HepG2 (cell line): ENCODE results near the gene WAS. TPM values are rescaled to one million over a fixed set of nuclear protein-coding genes. Genes with fewer than 3 reads are reported as not detected.

ENCODE experiments used
- EZH2 ChIP-seq: conservative IDR thresholded peaks from 2 replicates; pipeline ENCODE4 v1.6.1; 2012; ENCODE audit warnings: mild to moderate bottlenecking, low read depth, low read length, moderate library complexity
- IKZF1 ChIP-seq: fragments of 450-650 bp; IDR thresholded peaks from 2 replicates; pipeline ENCODE4 v1.7.1; 2016
- JUNB ChIP-seq: sonication (generic); formaldehyde crosslinking; IDR thresholded peaks from 2 replicates; pipeline ENCODE4 v1.8.0; 2022; ENCODE audit warnings: missing genetic modification reagents, mild to moderate bottlenecking, borderline replicate concordance
- KLF16 ChIP-seq, 2 experiments: sonication (generic) in 1 of 2; formaldehyde crosslinking in 1 of 2; IDR thresholded peaks; 2 replicates each; pipeline versions ENCODE4 v1.6.1 to v1.8.0; 2016 to 2023; ENCODE audit warnings: missing genetic modification reagents in 2 of 2, missing compliant biosample characterization in 1 of 2
- LRRFIP1 ChIP-seq: sonication (generic); formaldehyde crosslinking; conservative IDR thresholded peaks from 2 replicates; pipeline ENCODE4 v1.4.0; 2020; ENCODE audit warnings: missing genetic modification reagents
- MEF2D ChIP-seq: sonication (generic); formaldehyde crosslinking; IDR thresholded peaks from 2 replicates; pipeline ENCODE4 v1.5.1; 2020; ENCODE audit warnings: mild to moderate bottlenecking, missing genetic modification reagents
- MLLT10 ChIP-seq: sonication (generic); formaldehyde crosslinking; IDR thresholded peaks from 2 replicates; pipeline ENCODE4 v1.4.0; 2020; ENCODE audit warnings: missing genetic modification reagents
- MZF1 ChIP-seq: sonication (generic); formaldehyde crosslinking; IDR thresholded peaks from 2 replicates; pipeline ENCODE4 v1.8.1; 2023; ENCODE audit warnings: mild to moderate bottlenecking, missing genetic modification reagents, borderline replicate concordance
- NBN ChIP-seq: fragments of 450-650 bp; conservative IDR thresholded peaks from 2 replicates; pipeline ENCODE4 v1.6.1; 2017
- NR2C2 ChIP-seq: sonication (generic); formaldehyde crosslinking; IDR thresholded peaks from 2 replicates; pipeline ENCODE4 v1.4.0; 2020; ENCODE audit warnings: missing genetic modification reagents, mild to moderate bottlenecking, moderate library complexity, borderline replicate concordance
- NR2F2 ChIP-seq: IDR thresholded peaks from 2 replicates; pipeline ENCODE4 v1.6.1; 2012; ENCODE audit warnings: low read depth, inconsistent platforms, borderline replicate concordance
- NR2F6 ChIP-seq, 2 experiments: IDR thresholded peaks; 2 replicates each; pipeline ENCODE4 v1.6.1; 2016; ENCODE audit warnings: antibody characterized with exemption in 1 of 2, mild to moderate bottlenecking in 1 of 2
- PHF20 ChIP-seq: sonication (generic); formaldehyde crosslinking; IDR thresholded peaks from 2 replicates; pipeline ENCODE4 v1.5.0; 2020; ENCODE audit warnings: mild to moderate bottlenecking, missing genetic modification reagents
- RARA ChIP-seq: IDR thresholded peaks from 2 replicates; pipeline ENCODE4 v1.6.1; 2016; ENCODE audit warnings: missing genetic modification reagents, missing compliant biosample characterization
- TBP ChIP-seq: sonication (generic); formaldehyde crosslinking; IDR thresholded peaks from 2 replicates; pipeline ENCODE4 v1.5.0; 2020; ENCODE audit warnings: missing genetic modification reagents
- THRA ChIP-seq: sonication (generic); formaldehyde crosslinking; IDR thresholded peaks from 2 replicates; pipeline ENCODE4 v1.4.0; 2020; ENCODE audit warnings: missing genetic modification reagents, borderline replicate concordance
- ZHX1 ChIP-seq: sonication (generic); formaldehyde crosslinking; IDR thresholded peaks from 2 replicates; pipeline ENCODE4 v1.8.1; 2022; ENCODE audit warnings: low read depth, mild to moderate bottlenecking, missing genetic modification reagents
- ZNF562 ChIP-seq: sonication (generic); formaldehyde crosslinking; IDR thresholded peaks from 2 replicates; pipeline ENCODE4 v1.8.0; 2022; ENCODE audit warnings: missing genetic modification reagents, borderline replicate concordance
- ZNF563 ChIP-seq: sonication (generic); formaldehyde crosslinking; IDR thresholded peaks from 2 replicates; pipeline ENCODE4 v1.8.0; 2022; ENCODE audit warnings: mild to moderate bottlenecking, moderate library complexity, missing genetic modification reagents
- ZNF644 ChIP-seq: IDR thresholded peaks from 2 replicates; pipeline ENCODE4 v1.6.1; 2016; ENCODE audit warnings: low read depth
- ZNF747 ChIP-seq: sonication (generic); formaldehyde crosslinking; IDR thresholded peaks from 2 replicates; pipeline ENCODE4 v1.8.1; 2023; ENCODE audit warnings: missing genetic modification reagents, mild to moderate bottlenecking, borderline replicate concordance
- ZSCAN12 ChIP-seq: sonication (generic); formaldehyde crosslinking; IDR thresholded peaks from 2 replicates; pipeline ENCODE4 v1.9.0; 2021; ENCODE audit warnings: mild to moderate bottlenecking, missing genetic modification reagents
- polyA plus RNA-seq, 8 experiments: library from polyadenylated mRNA; depleted of rRNA in 3 of 8; stranded (reverse) in 7 of 8; unstranded in 1 of 8; fragments of >200 nt; fragmentation: Illumina TruSeq in 4 of 8; extraction: Trizol in 4 of 8; gene quantifications; 2 replicates each; pipeline versions ENCODE4 v1.2.1 to v1.2.3, GENCODE V29; 2011 to 2016; ENCODE audit warnings: low read depth in 4 of 8, missing spikeins in 1 of 8, mixed read lengths in 1 of 8; ENCODE audit not compliant: insufficient read depth in 1 of 8
- total RNA-seq, 5 experiments: library from RNA; depleted of rRNA; stranded (reverse); fragments of >200 nt; fragmentation: Illumina TruSeq; extraction: Trizol; gene quantifications; 2 replicates each; pipeline ENCODE4 v1.2.3, GENCODE V29; 2016; ENCODE audit warnings: low read depth in 1 of 5
- TF ChIP-seq, protein P1 (sequence below): sonication (generic); formaldehyde crosslinking; IDR thresholded peaks from 2 replicates; pipeline ENCODE4 v1.4.0; 2020; ENCODE audit warnings: missing genetic modification reagents, low read depth, mild to moderate bottlenecking, borderline replicate concordance

Gene WAS
- total and polyA plus RNA-seq, 2 of the 13 experiments (the other 11 are each of a cell fraction or from before 2014, with no cell fraction given): 0.11 TPM; not detected in 1

DNA sequence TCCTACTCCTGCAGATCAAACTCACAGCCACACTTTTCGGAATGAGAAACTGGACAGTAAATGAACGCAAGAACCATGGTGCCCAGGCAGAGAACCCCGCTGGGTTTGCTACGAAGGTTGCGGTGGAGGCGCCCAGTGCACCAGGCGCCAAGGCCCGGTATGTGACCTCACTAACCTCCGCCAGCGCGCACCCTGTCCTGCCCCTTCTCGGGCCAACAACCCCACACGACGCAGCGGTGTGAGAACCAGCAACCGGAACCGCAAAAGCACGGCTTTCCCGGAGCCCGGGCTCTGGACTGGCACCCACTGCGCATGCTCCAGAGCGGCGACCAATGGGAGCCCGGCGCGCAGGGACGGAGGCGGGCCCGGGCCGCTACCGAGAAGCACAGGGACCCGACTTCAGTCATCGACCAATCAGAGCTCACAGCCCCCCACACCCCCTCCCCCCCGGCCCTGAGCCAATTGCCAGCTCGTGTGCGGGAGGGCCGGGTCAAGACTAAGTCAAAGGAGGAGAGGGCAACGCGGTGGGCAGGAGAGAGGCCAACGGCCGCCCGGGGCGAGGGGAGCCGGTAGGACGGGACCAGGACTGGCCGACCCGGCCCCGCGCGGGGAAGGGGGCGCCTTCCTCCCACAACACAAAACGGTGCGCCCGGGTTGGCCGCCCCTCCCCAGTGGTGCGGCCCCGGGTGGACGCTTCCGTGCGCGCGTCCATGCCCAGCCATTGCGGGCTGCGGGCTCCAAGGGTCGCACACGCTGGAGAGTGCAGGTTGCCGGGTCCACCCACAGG is 7.3 kb upstream of the WAS start (continued):
- TF ChIP-seq THRA (CRISPR knock-in tag) (peak; percentile 58; the same call in 1 of the 2 replicates), MZF1 (CRISPR knock-in tag) (no peak), NR2C2 (CRISPR knock-in tag) (peak; percentile 60; the same call in 1 of the 2 replicates), JUNB (0 out of 2 replicates have a peak, but pooled peaks have one; percentile 20), NR2F6 (IDR thresholded peaks at IDR 0.05) (peak; percentile 33), NR2F6 (CRISPR knock-in tag; IDR thresholded peaks at IDR 0.05) (0 out of 2 replicates have a peak, but pooled peaks have one; percentile 45), IKZF1 (no peak), ZNF747 (0 out of 2 replicates have a peak, but pooled peaks have one; percentile 29), NBN (no peak), ZNF562 (CRISPR knock-in tag) (no peak), NR2F2 (no peak), ZNF644 (CRISPR knock-in tag) (no peak), ZNF563 (no peak), MLLT10 (CRISPR knock-in tag) (no peak), ZHX1 (CRISPR knock-in tag) (no peak), TBP (CRISPR knock-in tag) (no peak), ZSCAN12 (CRISPR knock-in tag) (no peak), KLF16 (CRISPR knock-in tag; IDR thresholded peaks at IDR 0.05) (no peak), PHF20 (CRISPR knock-in tag) (no peak), RARA (CRISPR knock-in tag) (0 out of 2 replicates have a peak, but pooled peaks have one; percentile 32), LRRFIP1 (CRISPR knock-in tag) (no peak), EZH2 (no peak), MEF2D (no peak)
- TF ChIP-seq, protein P1, sequence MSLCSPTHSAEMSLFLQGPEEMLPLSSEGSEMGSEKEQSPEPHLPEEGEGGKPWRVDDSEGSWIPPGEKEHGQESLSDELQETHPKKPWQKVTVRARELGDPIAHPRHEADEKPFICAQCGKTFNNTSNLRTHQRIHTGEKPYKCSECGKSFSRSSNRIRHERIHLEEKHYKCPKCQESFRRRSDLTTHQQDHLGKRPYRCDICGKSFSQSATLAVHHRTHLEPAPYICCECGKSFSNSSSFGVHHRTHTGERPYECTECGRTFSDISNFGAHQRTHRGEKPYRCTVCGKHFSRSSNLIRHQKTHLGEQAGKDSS (CRISPR knock-in tag): no peak
